GM21528 (cell line): ENCODE data around the gene KIAA1958.
"Not testable (repeated sequence)": the region's sequence is repeated elsewhere in the genome, so short reads cannot be mapped to it uniquely, and the experiment has no call there.

ENCODE experiments used
- ATAC-seq: cut with Tn5 transposase; IDR thresholded peaks from one replicate; pipeline ENCODE4 v1.9.1; 2021; ENCODE audit warnings: mild to moderate bottlenecking, moderate library complexity; ENCODE audit not compliant: unreplicated experiment, low FRiP score

Gene KIAA1958

GRCh38 chr9:112582371-112583262, 96.0 kb downstream of the KIAA1958 start:
- ATAC-seq, result no peak

DNA sequence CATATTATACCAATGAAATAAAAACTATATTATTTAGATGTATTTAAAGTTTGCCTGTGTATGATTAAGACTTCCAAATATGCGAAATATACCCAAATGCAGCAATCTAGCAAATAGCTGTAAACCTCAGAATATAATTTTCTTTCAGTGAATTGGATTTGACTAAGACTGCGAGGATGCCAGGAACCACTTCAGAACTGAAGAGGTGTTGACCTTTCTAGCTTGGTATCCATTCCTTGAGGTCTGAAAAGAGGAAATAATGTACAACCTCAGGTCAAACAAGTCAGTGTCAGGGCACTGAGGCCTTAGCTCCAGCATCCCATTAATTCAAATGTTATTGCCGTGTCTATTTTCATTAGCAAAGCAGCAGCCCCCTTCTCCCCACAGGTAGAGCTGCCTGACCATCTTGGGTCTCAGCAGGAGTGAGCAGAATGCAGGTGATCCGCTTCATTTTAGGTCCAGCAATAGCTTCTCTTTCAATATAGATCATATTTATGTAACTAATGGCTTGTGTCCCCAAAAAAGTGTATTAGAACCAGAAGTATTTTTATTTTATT, 100.0 kb downstream of the KIAA1958 start:
- ATAC-seq, result no peak

DNA sequence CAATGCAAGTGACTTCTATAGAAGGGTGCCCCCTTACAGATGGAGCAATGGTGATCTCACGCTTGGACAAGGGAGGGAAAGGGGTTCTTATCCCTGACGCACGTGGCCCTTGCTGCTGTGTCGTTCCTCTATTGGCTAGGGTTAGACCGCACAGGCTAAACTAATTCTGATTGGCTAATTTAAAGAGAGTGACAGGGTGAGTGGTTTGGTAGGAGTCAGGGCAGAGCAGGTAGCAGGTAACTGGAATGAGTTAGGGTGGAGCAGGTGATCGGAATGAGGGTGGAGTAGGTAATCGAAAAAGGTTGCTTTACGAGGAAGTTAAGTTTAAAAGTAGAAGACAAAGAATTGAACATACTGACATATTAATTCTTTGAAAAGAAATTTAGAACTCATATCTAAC, 105.2 kb downstream of the KIAA1958 start:
- ATAC-seq, result not testable (repeated sequence)

- ATAC-seq, result no peak
Measured at GRCh38 chr9:112599732-112600131, 113.1 kb downstream of the KIAA1958 start.

DNA sequence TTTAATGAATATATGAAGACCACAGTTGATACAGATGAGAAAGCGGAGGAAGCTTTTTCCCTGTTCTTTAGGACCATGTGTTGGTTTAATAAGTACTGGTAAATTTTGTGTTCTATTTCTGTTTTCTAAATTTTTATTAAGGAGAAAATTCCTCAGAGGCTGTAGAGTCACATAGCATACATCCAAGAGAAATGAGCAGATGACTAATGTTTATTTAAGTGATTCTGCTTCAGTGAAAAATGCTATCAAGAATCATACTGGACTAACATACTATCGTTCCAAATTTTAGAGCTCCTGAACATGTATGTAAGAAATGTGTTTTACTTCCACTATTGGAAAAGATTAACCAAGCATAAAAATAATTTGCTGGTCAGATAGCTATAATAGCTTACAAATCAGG, 115.0 kb downstream of the KIAA1958 start:
- no peak for ATAC-seq

GRCh38 chr9:112604790-112605189, 118.2 kb downstream of the KIAA1958 start:
- no peak for ATAC-seq

GRCh38 chr9:112605518-112605917, 118.9 kb downstream of the KIAA1958 start:
- peak; percentile 90 for ATAC-seq

- peak; percentile 31 for ATAC-seq
Measured at GRCh38 chr9:112605963-112606699, 119.5 kb downstream of the KIAA1958 start.

DNA sequence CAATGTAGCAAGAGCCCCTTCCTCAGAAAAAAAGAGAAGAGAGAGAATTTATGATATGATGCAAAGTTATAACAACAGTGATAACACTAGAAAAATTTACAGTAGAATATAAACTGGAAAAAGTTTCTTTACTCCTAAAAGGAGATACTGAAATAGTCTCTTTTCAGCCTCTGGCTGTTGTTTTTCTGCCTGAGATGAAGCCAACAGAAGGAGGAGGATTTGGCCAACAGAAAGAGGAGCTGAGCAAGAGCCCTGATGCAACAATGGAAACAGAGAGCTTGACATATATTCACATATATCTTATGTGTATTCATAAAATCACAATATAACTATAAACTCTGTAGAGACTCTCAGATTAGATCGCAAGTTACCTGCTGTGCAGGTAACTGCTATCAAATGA, 122.2 kb downstream of the KIAA1958 start:
- no peak for ATAC-seq

- no peak for ATAC-seq
Measured at GRCh38 chr9:112615584-112616266, 129.1 kb downstream of the KIAA1958 start.

DNA sequence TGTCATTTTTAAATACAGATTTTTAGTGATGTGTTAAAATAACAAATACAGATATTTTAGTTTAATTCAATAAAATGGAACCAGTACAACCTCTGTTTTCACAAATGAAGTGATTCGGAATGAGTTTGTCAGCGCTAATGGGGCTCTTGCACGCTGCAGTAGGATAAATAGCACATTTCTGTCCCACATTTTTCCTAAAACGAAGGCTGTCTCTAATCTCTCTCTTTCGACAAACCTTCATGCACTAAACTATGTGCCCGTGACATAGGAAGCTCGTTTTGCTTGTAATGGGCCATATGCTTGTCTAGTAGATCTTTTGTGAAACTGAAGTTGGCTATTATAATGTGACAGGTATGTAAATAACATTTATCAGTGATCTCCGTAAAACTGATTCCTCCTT, 130.7 kb downstream of the KIAA1958 start:
- no peak for ATAC-seq

- no peak for ATAC-seq
Measured at GRCh38 chr9:112618385-112619009, 131.9 kb downstream of the KIAA1958 start.

DNA sequence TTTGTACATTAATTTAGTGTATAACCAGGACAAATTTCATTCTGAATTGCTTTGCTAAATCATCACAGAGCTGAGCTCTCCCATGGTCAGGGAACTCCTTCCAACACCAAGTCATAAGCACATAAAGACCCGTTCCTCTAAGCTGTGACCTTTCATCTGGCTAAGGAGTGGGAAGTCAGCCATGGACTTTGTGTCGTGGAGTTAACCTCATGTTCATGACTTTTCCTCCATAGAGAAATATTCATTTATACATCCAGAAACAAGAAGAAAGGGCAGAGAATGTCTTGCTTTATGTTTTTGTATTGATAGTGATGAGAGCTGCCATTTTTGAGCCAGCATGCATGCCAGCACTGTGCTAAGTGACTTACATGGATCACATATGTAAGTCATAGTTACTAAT, 133.8 kb downstream of the KIAA1958 start:
- no peak for ATAC-seq

DNA sequence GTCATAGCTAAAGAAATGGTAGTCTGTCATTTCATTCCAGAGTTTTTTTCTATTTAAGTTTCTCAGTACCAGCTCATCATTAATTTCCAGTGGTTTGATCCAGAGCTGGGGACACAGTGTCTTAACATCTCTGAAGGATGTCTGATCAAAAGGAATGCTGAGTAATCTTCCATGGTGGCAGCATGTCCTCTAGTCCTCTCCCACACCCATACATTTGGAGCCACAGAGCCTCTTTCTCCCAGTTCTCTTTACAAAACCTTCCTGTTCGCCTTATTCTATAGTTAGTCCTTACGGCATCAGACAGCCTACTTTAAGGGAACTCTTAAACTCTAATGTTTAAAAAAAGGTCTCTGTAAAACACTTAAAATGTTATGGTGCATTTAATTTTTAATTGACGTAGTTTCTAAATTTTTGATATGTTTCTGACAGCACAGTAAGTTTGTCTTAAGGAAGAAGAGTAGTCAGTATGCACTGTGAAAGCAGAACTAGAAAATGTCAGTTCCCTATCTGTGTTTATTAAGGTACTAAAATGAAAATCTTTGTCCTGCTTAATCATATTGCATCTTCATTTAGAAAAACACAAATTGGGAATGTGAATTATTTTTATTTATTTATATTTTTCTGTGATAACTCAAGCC, 134.5 kb downstream of the KIAA1958 start:
- ATAC-seq, result no peak

- ATAC-seq, result no peak
Measured at GRCh38 chr9:112623198-112623597, 136.6 kb downstream of the KIAA1958 start.

DNA sequence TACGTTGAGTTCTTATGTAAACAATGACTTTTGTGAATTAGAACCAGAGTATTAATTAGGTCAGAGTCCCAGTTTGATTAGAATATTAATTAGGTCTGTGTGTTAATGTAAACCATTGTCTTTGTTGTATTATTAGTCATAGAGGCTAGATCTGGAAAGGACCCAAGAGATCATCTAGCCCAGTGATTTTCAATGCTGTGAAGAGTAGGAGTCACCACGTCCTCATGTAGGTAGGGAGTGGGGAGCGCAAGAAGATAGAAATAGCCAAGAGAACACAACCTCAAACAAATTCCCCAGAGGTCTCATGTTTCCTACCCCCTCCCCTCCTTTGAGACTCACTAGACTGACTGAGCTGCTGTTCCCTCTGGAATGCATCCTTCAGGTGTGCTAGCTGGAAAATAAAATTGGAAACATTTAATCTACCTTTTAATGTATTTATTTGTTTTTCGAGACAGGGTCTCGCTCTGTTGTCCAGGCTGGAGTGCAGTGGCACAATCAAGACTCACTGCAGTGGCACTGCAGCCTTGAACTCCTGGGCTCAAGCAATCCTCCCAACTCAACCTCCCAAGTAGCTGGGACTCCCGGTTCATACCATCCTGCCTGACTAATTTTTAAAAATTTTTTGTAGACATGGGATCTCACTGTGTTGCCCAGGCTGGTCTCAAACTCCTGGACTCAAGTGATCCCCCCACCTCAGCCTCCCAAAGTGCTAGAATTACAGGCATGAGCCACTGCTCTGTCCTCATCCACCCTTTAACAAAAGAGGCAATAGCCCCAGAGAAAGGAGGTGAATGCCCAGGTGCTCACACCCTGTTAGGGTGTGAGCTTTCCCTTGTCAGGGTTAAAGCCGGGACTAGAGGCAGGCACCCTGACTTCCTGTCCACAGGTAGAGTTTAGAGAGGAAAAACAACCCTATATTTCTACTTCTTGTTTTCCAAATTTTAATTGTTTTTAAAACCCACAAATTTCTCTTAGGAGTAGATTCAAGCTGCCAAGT, 138.4 kb downstream of the KIAA1958 start:
- no peak for ATAC-seq

DNA sequence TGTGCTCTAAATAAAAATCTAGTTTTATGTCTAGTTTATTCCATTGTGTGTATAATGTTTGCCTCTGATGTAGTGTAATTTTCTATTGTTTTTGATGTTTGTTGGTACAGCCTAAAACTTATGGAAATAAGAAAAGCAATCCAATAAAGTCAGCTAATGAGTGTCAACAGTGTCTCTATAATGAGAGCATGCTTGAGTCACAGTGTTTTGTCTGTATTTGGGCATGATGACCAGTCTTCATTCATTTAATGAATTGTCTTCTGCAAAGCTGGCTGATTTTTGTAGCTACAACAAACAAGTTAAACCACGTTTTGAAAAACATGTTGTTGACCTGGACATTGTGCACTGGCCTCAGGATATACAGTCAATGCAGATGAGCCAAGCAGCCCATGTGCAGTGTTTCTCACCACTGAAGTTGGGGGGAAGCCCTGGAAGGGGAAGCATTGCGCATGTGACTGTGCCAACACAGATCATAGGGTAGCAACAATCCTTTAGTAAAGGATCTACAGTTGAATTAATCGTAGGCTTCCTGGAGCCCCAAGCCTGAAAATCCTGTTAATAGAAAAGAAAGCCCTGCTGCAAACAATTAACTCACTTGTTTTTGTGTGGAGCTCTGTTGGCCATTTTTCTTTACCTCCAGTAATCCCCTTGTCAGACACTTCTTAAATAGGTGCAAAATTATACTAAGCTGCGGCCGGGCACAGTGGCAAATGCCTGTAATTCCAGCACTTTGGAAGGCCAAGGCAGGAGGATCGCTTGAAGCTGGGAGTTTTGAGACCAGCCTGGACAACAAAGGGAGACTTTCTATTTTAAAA, 143.3 kb downstream of the KIAA1958 start:
- no peak for ATAC-seq
